ENCODE measurements around the gene KRT14. TPM values are rescaled to one million over a fixed set of nuclear protein-coding genes. Genes with fewer than 3 reads are reported as not detected.

KRT14 gene
- polyA plus RNA-seq, 1 experiment = not detected

- TF ChIP-seq, protein P1, sequence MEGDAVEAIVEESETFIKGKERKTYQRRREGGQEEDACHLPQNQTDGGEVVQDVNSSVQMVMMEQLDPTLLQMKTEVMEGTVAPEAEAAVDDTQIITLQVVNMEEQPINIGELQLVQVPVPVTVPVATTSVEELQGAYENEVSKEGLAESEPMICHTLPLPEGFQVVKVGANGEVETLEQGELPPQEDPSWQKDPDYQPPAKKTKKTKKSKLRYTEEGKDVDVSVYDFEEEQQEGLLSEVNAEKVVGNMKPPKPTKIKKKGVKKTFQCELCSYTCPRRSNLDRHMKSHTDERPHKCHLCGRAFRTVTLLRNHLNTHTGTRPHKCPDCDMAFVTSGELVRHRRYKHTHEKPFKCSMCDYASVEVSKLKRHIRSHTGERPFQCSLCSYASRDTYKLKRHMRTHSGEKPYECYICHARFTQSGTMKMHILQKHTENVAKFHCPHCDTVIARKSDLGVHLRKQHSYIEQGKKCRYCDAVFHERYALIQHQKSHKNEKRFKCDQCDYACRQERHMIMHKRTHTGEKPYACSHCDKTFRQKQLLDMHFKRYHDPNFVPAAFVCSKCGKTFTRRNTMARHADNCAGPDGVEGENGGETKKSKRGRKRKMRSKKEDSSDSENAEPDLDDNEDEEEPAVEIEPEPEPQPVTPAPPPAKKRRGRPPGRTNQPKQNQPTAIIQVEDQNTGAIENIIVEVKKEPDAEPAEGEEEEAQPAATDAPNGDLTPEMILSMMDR (IDR thresholded peaks at IDR 0.05; ENCODE audit: low read depth, low read length) = no peak
- Histone ChIP-seq H3K4me3 (ENCODE audit: low read depth, low read length) (no peak overlapping the region), H3K9me3 (ENCODE audit: control insufficient read depth, insufficient read depth, low read length) (no peaks in the 10 kb centered on the region; the same call in 1 of the 2 replicates), H3K27ac (ENCODE audit: low read depth, low read length) (no peak overlapping the region), H3K27me3 (ENCODE audit: control insufficient read depth, insufficient read depth, low read length) (peaks cover 32% of the 10 kb centered on the region)
- POLR2A ChIA-PET = no interaction called here
- CTCF ChIA-PET = interaction anchor here (0.8 to 2.2 kb wide), 2 partner anchors 33 to 67 kb away, joined by 6 to 8 read pairs; no protein-coding TSS in a partner anchor
- no peak for DNase-seq (ENCODE audit: low read depth, low spot score)
Observed at GRCh38 chr17:41581366-41582060, 5.2 kb downstream of the KRT14 start.

DNA sequence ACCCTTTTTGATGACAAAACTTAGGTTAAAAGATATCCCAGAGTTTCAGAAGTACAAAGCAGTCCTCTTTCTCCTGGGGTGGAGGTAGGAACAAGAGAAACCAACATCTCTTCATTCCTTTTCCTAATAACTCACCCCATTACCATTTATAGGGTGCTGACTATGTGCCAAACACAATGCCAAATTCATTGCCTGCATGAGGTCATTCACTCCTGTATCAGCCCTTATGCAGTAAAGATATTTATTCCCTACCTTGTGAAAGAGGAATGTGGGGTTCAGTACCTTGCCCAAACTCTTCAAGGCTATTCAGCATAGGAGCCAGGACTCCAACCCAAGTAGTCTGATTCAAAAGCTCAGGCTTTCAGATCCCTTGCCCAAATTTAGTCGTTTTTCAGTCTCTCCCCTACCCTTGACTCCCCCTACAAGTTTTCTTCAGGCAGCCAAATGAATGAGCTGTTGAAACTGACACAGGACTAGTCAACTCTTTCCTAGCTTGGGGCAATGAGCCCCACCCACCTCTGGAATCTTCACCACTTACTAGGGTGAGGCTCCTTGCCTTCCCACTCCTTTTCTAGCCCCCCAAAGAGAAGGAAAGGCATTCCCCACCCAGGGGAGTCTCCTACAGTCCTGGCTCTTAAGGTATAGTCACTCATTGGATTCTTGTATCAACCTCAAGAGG lies 5.9 kb downstream of the KRT14 start:
- POLR2A ChIA-PET = no interaction called here
- CTCF ChIA-PET = interaction anchor here (0.8 kb wide), 1 partner anchor 68 kb away, joined by 8 read pairs; no protein-coding TSS in a partner anchor

DNA sequence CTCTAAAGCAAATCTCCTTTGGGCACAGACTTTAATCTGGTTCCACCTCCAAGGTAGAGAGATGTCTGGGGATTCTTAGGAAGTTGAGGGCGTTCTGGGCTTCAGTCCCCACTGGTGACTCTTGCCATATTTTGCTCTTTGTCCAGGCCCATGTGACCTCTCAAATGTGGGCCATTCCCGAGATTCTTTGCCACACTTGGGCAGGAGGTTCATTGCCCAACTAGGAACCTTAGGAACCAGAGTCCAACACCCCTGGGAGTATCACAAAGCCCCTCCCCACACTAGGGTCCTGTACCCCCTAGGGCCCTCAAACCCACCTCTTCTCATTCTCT lies 6.5 kb downstream of the KRT14 start:
- peaks cover 33% of the 10 kb centered on the region for H3K27me3 ChIP-seq (ENCODE audit: control insufficient read depth, insufficient read depth, low read length)
- H3K4me3 ChIP-seq (ENCODE audit: low read depth, low read length) = no peak overlapping the region
- POLR2A ChIA-PET = no interaction called here
- TF ChIP-seq, protein P1 (IDR thresholded peaks at IDR 0.05; ENCODE audit: low read depth, low read length) = no peak
- no peak for DNase-seq (ENCODE audit: low read depth, low spot score)
- CTCF ChIA-PET = interaction anchor here (0.6 to 1.7 kb wide), 5 partner anchors 11 to 83 kb away, joined by 3 to 19 read pairs (median 4); no protein-coding TSS in a partner anchor
- H3K27ac ChIP-seq (ENCODE audit: low read depth, low read length) = no peak overlapping the region
- H3K9me3 ChIP-seq (ENCODE audit: control insufficient read depth, insufficient read depth, low read length) = no peaks in the 10 kb centered on the region; the same call in 1 of the 2 replicates

More for the DNA sequence above, 5.9 kb downstream of the KRT14 start:
- Histone ChIP-seq H3K9me3 (ENCODE audit: control insufficient read depth, insufficient read depth, low read length) (no peaks in the 10 kb centered on the region; the same call in 1 of the 2 replicates), H3K27me3 (ENCODE audit: control insufficient read depth, insufficient read depth, low read length) (peaks cover 35% of the 10 kb centered on the region), H3K27ac (ENCODE audit: low read depth, low read length) (no peak overlapping the region), H3K4me3 (ENCODE audit: low read depth, low read length) (no peak overlapping the region)
- no peak for DNase-seq (ENCODE audit: low read depth, low spot score)
- TF ChIP-seq, protein P1 (IDR thresholded peaks at IDR 0.05; ENCODE audit: low read depth, low read length) = no peak

DNA sequence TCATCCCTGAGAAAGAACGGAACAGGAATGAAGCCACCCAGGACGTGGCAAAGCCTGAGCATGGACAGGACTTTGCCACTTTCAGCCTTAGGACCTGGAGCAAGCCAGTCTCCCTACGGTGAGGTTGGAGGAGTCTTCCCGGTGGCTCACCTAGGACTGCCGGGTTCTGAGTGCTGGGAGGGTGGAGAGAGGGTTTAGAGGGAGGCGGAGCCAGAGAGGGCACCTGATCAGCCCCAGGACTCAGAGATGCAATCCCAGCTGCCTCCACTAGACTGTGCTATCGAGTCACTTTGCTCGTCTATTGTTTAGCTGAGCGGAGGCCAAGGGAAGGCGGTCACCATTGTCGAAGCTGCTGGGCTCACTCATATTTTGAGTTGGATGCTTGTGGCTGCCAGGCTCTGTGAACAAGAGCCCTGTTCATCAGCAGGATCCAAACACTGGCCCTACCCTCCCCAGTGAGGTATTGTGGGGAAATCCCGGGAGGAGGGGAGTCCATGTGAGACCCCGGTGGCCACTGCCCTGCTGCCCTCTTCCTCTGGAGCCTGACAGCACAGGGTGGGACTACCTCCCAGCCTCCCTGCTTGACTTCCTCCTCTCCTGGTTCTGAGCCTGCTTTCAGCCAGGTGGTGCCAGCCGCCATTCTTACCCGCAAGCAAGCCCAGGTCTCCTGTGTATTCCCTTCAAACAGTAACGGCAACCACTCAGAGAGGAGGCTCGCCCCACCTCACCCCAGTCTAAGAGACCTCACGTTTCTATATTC lies 7.0 kb downstream of the KRT14 start:
- DNase-seq (ENCODE audit: low read depth, low spot score) = peak; percentile 6
- POLR2A ChIA-PET = interaction anchor here (0.6 kb wide), 1 partner anchor 873 kb away, joined by 3 read pairs; no protein-coding TSS in a partner anchor
- Histone ChIP-seq H3K27ac (ENCODE audit: low read depth, low read length) (no peak overlapping the region), H3K27me3 (ENCODE audit: control insufficient read depth, insufficient read depth, low read length) (peaks cover 28% of the 10 kb centered on the region), H3K9me3 (ENCODE audit: control insufficient read depth, insufficient read depth, low read length) (no peaks in the 10 kb centered on the region; the same call in 1 of the 2 replicates), H3K4me3 (ENCODE audit: low read depth, low read length) (no peak overlapping the region)
- CTCF ChIA-PET = interaction anchor here (0.6 to 1.7 kb wide), 12 partner anchors 10 to 407 kb away, joined by 3 to 19 read pairs (median 4); no protein-coding TSS in a partner anchor
- TF ChIP-seq, protein P1 (IDR thresholded peaks at IDR 0.05; ENCODE audit: low read depth, low read length) = peak; percentile 76

Data from AG04450 (cell line).